OCI-LY1 (cell line): ENCODE results near the gene TUBB3.

Experiments
- H2AFZ ChIP-seq: fragments of 200-600 bp; sonication (generic), shearing (Covaris generic); 2 replicates; pipeline ENCODE4 v1.6.0; 2014; ENCODE audit warnings: antibody characterized with exemption, mild to moderate bottlenecking, low read length
- H3F3A ChIP-seq: fragments of 200-600 bp; sonication (generic), shearing (Covaris generic); 2 replicates; pipeline ENCODE4 v1.6.0; 2014; ENCODE audit warnings: mild to moderate bottlenecking, antibody characterized with exemption, low read length, moderate library complexity; ENCODE audit not compliant: insufficient read depth
- H3K27ac ChIP-seq: fragments of 200-600 bp; sonication (generic); 2 replicates; pipeline ENCODE4 v1.5.1; 2014; ENCODE audit warnings: low read length, mixed run types, mild to moderate bottlenecking, low read depth; ENCODE audit not compliant: poor library complexity, severe bottlenecking
- H3K27me3 ChIP-seq: fragments of 200-600 bp; sonication (generic); 2 replicates; pipeline ENCODE4 v1.6.0; 2014; ENCODE audit warnings: antibody characterized with exemption, mild to moderate bottlenecking, low read length, moderate library complexity; ENCODE audit not compliant: insufficient read depth
- H3K36me3 ChIP-seq: fragments of 200-600 bp; sonication (generic); 2 replicates; pipeline ENCODE4 v1.6.1; 2014; ENCODE audit warnings: mild to moderate bottlenecking, antibody characterized with exemption, low read length, moderate library complexity, mixed read lengths; ENCODE audit not compliant: insufficient read depth
- H3K4me1 ChIP-seq: fragments of 200-600 bp; sonication (generic); 2 replicates; pipeline ENCODE4 v1.5.1; 2014; ENCODE audit warnings: mild to moderate bottlenecking, low read length, moderate library complexity; ENCODE audit not compliant: insufficient read depth, severe bottlenecking
- H3K4me2 ChIP-seq: fragments of 200-600 bp; sonication (generic), shearing (Covaris generic); 2 replicates; pipeline ENCODE4 v1.6.1; 2014; ENCODE audit warnings: low read length
- H3K4me3 ChIP-seq: fragments of 200-600 bp; sonication (generic); 2 replicates; pipeline ENCODE4 v1.5.1; 2014; ENCODE audit warnings: low read length, low read depth, mild to moderate bottlenecking, mixed read lengths; ENCODE audit not compliant: poor library complexity, severe bottlenecking
- H3K79me2 ChIP-seq: fragments of 200-600 bp; shearing (Covaris generic); 2 replicates; pipeline ENCODE4 v1.6.1; 2016; ENCODE audit warnings: mixed run types, low read length, mixed read lengths; ENCODE audit not compliant: insufficient read depth
- H3K9ac ChIP-seq: fragments of 200-600 bp; sonication (generic), shearing (Covaris generic); 2 replicates; pipeline ENCODE4 v1.6.1; 2014; ENCODE audit warnings: mild to moderate bottlenecking, low read length, mixed read lengths
- H3K9me2 ChIP-seq: fragments of 200-600 bp; sonication (generic), shearing (Covaris generic); 2 replicates; pipeline ENCODE4 v1.6.1; 2014; ENCODE audit warnings: low read depth, mild to moderate bottlenecking, low read length, mixed read lengths
- H3K9me3 ChIP-seq: fragments of 200-600 bp; shearing (Covaris generic); 2 replicates; pipeline ENCODE4 v1.6.1; 2014; ENCODE audit warnings: low read length, mixed read lengths
- H4K20me1 ChIP-seq: fragments of 200-600 bp; sonication (generic), shearing (Covaris generic); 2 replicates; pipeline ENCODE4 v1.6.0; 2016; ENCODE audit warnings: mild to moderate bottlenecking, low read length; ENCODE audit not compliant: insufficient read depth
- CTCF ChIP-seq: fragments of 200-600 bp; sonication (generic), shearing (Covaris generic); IDR thresholded peaks from 2 replicates; pipeline ENCODE4 v1.5.1; 2017; ENCODE audit warnings: mild to moderate bottlenecking, antibody characterized with exemption, low read length, moderate library complexity, mixed read lengths
- EZH2 ChIP-seq: fragments of 200-600 bp; sonication (generic), shearing (Covaris generic); IDR thresholded peaks from 2 replicates; pipeline ENCODE4 v1.8.0; 2017; ENCODE audit warnings: borderline replicate concordance, mixed run types, mild to moderate bottlenecking, antibody characterized with exemption, low read length, moderate library complexity, mixed read lengths

The TUBB3 gene

GRCh38 chr16:89973654-89974335, 50.7 kb downstream of the TUBB3 start:
- Histone ChIP-seq H3K4me2 (peak overlapping the region; percentile 90), H3K9ac (peak overlapping the region; percentile 79), H3K9me3 (peaks cover 2% of the 10 kb centered on the region), H3K4me1 (peaks cover 29% of the 10 kb centered on the region), H4K20me1 (no peaks in the 10 kb centered on the region), H3K79me2 (peaks cover 40% of the 10 kb centered on the region), H3K4me3 (peak overlapping the region; percentile 81), H3K36me3 (peaks cover 27% of the 10 kb centered on the region), H3K27ac (peak overlapping the region; percentile 29), H3K27me3 (no peaks in the 10 kb centered on the region), H3F3A (no peaks in the 10 kb centered on the region), H3K9me2 (no peaks in the 10 kb centered on the region), H2AFZ (no peak overlapping the region)
- TF ChIP-seq EZH2 (no peak), CTCF (no peak; the same call in 1 of the 2 replicates)

- Histone ChIP-seq H3K4me3 (no peak overlapping the region), H3K36me3 (peaks cover 36% of the 10 kb centered on the region), H3K9me3 (peaks cover 2% of the 10 kb centered on the region), H3K4me1 (peaks cover 29% of the 10 kb centered on the region), H4K20me1 (no peaks in the 10 kb centered on the region), H3K27ac (peak overlapping the region; percentile 2), H3F3A (no peaks in the 10 kb centered on the region), H3K79me2 (peaks cover 40% of the 10 kb centered on the region), H3K9me2 (no peaks in the 10 kb centered on the region), H3K9ac (no peak overlapping the region), H3K27me3 (no peaks in the 10 kb centered on the region), H3K4me2 (peak overlapping the region; percentile 90; the same call in 1 of the 2 replicates), H2AFZ (no peak overlapping the region)
- TF ChIP-seq EZH2: no peak
- no peak for TF ChIP-seq CTCF
These were observed 51.7 kb downstream of the TUBB3 start for GRCh38 chr16:89974870-89975269.

GRCh38 chr16:89981414-89981813, 58.3 kb downstream of the TUBB3 start:
- no peak for TF ChIP-seq EZH2
- TF ChIP-seq CTCF: no peak
- Histone ChIP-seq H3K9me3 (no peaks in the 10 kb centered on the region), H3K27ac (no peak overlapping the region), H2AFZ (no peak overlapping the region), H3K79me2 (peaks cover 6% of the 10 kb centered on the region; the same call in 1 of the 2 replicates), H3K36me3 (peaks cover 80% of the 10 kb centered on the region), H4K20me1 (no peaks in the 10 kb centered on the region), H3K9ac (no peak overlapping the region), H3F3A (no peaks in the 10 kb centered on the region), H3K4me1 (no peaks in the 10 kb centered on the region), H3K9me2 (no peaks in the 10 kb centered on the region), H3K27me3 (no peaks in the 10 kb centered on the region), H3K4me3 (no peak overlapping the region), H3K4me2 (no peak overlapping the region)
